ENCODE results near the gene RRP1. TPM values are rescaled to one million over a fixed set of nuclear protein-coding genes. Genes with fewer than 3 reads are reported as not detected.

Gene RRP1
- total RNA-seq, 4 donors from 2014 or later: 15.5 to 29.4 (median 19.0) TPM

- WGBS, 2 donors: 88 to 89% methylated on average over 14 of the region's 14 CpGs
- no peak overlapping the region for H3K4me3 ChIP-seq
- H3K27me3 ChIP-seq: no peaks in the 10 kb centered on the region
- no peaks in the 10 kb centered on the region for H3K36me3 ChIP-seq
- no peaks in the 10 kb centered on the region for H3K9me3 ChIP-seq
- DNase-seq (ENCODE audit: low spot score in 2 of 2): no peak
- TF ChIP-seq POLR2A (IDR thresholded peaks at IDR 0.05) (no peak), CTCF (IDR thresholded peaks at IDR 0.05) (no peak), EP300 (IDR thresholded peaks at IDR 0.05) (no peak)
- no peaks in the 10 kb centered on the region for H3K4me1 ChIP-seq
- H3K27ac ChIP-seq: no peak overlapping the region
Observed at GRCh38 chr21:43847301-43847700, 57.9 kb downstream of the RRP1 start.

GRCh38 chr21:43848771-43849170 lies 59.4 kb downstream of the RRP1 start:
- WGBS, 2 donors: 91 to 93% methylated on average over 10 of the region's 10 CpGs
- no peak for TF ChIP-seq CTCF (IDR thresholded peaks at IDR 0.05)
- TF ChIP-seq EP300 (IDR thresholded peaks at IDR 0.05): no peak
- TF ChIP-seq POLR2A (IDR thresholded peaks at IDR 0.05): no peak
- H3K4me1 ChIP-seq: no peaks in the 10 kb centered on the region
- no peaks in the 10 kb centered on the region for H3K27me3 ChIP-seq
- no peaks in the 10 kb centered on the region for H3K36me3 ChIP-seq
- H3K27ac ChIP-seq: no peak overlapping the region
- no peak overlapping the region for H3K4me3 ChIP-seq
- no peaks in the 10 kb centered on the region for H3K9me3 ChIP-seq
- DNase-seq (ENCODE audit: low spot score in 2 of 2): no peak

GRCh38 chr21:43849532-43850299 lies 60.3 kb downstream of the RRP1 start:
- no peaks in the 10 kb centered on the region for H3K4me1 ChIP-seq
- H3K36me3 ChIP-seq: no peaks in the 10 kb centered on the region
- H3K4me3 ChIP-seq: no peak overlapping the region
- WGBS, 2 donors: 69% methylated on average over 13 of the region's 13 CpGs
- DNase-seq (ENCODE audit: low spot score in 2 of 2): no peak
- no peaks in the 10 kb centered on the region for H3K27me3 ChIP-seq
- H3K27ac ChIP-seq: no peak overlapping the region
- TF ChIP-seq POLR2A (IDR thresholded peaks at IDR 0.05) (no peak), CTCF (IDR thresholded peaks at IDR 0.05) (no peak), EP300 (IDR thresholded peaks at IDR 0.05) (no peak)
- H3K9me3 ChIP-seq: no peaks in the 10 kb centered on the region

GRCh38 chr21:43850728-43851295 lies 61.4 kb downstream of the RRP1 start:
- no peaks in the 10 kb centered on the region for H3K4me1 ChIP-seq
- no peak overlapping the region for H3K4me3 ChIP-seq
- no peaks in the 10 kb centered on the region for H3K9me3 ChIP-seq
- H3K27me3 ChIP-seq: no peaks in the 10 kb centered on the region
- 74 to 84% methylated on average over 8 of the region's 8 CpGs for WGBS, 2 donors
- no peak overlapping the region for H3K27ac ChIP-seq
- no peak for DNase-seq (ENCODE audit: low spot score in 2 of 2)
- H3K36me3 ChIP-seq: no peaks in the 10 kb centered on the region
- TF ChIP-seq EP300 (IDR thresholded peaks at IDR 0.05) (no peak), POLR2A (IDR thresholded peaks at IDR 0.05) (no peak), CTCF (IDR thresholded peaks at IDR 0.05) (no peak)

- WGBS, 2 donors: 51 to 55% methylated on average over 10 to 12 of the region's 12 CpGs
- H3K27me3 ChIP-seq: no peaks in the 10 kb centered on the region
Observed at GRCh38 chr21:43851593-43851992, 62.2 kb downstream of the RRP1 start.

More at GRCh38 chr21:43851593-43851992, 62.2 kb downstream of the RRP1 start:
- Histone ChIP-seq H3K4me3 (no peak overlapping the region), H3K36me3 (no peaks in the 10 kb centered on the region), H3K4me1 (no peaks in the 10 kb centered on the region), H3K9me3 (no peaks in the 10 kb centered on the region), H3K27ac (no peak overlapping the region)
- no peak for TF ChIP-seq CTCF (IDR thresholded peaks at IDR 0.05)
- TF ChIP-seq POLR2A (IDR thresholded peaks at IDR 0.05): no peak
- no peak for DNase-seq (ENCODE audit: low spot score in 2 of 2)

Data from tibial nerve (tissue), 4 donors.